CD1c-positive myeloid dendritic cell (primary cell): ENCODE results near the gene ZNF784.

Source experiments
- DNase-seq: peaks from one replicate; pipeline ENCODE4 v3.0.0-alpha.2; 2016; ENCODE audit errors: extremely low spot score

ZNF784 gene

GRCh38 chr19:55624109-55625003 lies at the start of gene ZNF784:
TSS of gene ZNF784 (minus strand) at chr19:55624566. CDS start at chr19:55624561, 5 bp downstream.
- peak; percentile 97 for DNase-seq

DNA sequence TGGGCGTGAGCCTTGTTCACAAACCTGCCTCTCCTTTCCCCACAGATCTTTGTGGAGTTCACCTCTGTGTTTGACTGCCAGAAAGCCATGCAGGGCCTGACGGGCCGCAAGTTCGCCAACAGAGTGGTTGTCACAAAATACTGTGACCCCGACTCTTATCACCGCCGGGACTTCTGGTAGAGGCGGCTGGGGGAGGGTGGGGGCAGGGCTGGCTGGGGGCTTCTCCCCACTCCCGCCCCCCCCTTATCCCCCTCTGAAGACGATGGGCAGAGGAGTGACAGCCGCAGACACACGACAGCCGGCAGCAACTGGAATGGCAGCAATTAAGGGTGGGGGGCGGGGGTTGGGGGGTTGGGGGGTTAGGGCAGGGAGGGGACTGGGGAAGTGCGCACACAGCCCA lies 49.5 kb upstream of the ZNF784 start:
- DNase-seq: no peak

GRCh38 chr19:55673465-55673864 lies 49.1 kb upstream of the ZNF784 start:
- DNase-seq: no peak

- no peak for DNase-seq
Measured at GRCh38 chr19:55672418-55672817, 48.1 kb upstream of the ZNF784 start.

GRCh38 chr19:55671054-55671378 lies 46.6 kb upstream of the ZNF784 start:
- no peak for DNase-seq

DNA sequence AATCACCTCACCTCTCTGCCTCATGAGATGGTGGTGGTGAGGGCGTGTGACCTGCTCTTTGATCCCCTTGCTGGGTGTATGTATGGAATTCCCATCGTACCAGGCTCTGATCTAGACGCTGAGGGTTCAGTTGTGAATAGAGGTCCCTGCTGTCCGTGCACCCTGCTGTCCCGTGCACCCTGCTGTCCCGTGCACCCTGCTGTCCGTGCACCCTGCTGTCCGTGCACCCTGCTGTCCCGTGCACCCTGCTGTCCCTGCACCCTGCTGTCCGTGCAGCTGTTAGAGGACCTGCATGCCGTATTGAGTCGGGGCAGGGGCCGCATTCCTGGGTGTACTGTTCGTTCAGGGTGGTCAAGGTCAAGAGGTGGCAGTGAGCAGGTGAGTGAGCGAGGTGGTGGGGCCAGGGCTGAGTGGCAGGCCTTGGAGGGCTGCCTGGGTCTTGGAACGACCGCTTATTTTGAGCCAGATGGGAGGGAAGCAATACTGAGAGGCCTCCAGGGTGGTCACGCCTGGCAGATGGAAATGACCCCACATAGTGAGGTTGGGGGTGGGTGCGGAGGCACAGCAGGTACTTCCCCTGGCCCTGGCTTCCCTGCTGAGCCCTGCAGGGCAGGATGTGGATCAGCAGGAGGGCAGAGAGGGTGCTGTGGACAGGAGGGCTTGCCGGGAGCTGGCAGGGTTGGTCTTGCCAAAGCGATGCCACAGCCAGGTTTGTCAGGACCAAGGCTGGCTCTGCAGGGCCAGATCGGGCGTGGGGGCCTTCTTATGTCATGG lies 46.1 kb upstream of the ZNF784 start:
- no peak for DNase-seq

DNA sequence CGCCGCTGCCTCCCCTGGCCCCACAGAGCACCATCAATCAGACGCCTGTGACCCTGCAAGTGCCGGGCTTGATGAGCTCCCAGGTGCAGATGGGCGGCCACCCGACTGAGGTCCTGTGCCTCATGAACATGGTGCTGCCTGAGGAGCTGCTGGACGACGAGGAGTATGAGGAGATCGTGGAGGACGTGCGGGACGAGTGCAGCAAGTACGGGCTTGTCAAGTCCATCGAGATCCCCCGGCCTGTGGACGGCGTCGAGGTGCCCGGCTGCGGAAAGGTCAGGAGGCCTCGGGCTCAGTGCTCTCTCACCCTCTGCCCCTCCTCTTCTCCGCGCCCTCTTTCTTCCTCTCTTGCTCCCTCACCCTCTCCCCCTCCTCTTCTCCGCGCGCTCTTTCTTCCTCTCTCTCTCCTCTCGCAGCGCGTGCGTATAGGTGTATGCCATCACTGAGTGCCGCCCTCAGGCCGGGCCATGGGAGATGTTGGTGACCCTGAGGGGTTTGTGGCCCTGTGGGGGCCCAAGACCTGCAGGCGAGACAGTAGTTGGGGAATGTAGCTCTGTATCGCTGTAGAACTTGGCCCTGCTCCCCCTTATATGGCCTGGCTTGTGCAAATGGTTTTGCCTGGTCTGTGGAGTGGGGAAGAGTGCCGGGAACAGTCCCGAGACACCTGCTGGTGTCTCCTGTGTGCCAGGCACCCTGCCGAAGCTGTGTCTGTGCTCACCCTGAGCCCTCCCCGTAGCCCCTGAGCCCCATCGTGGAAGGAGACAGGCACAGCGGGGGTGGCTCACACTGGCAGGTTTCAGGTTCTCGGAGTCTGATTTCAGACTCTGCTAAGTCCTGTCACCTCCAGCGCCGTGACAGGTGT lies 45.3 kb upstream of the ZNF784 start:
- no peak for DNase-seq

GRCh38 chr19:55668603-55669348 lies 44.4 kb upstream of the ZNF784 start:
- no peak for DNase-seq

DNA sequence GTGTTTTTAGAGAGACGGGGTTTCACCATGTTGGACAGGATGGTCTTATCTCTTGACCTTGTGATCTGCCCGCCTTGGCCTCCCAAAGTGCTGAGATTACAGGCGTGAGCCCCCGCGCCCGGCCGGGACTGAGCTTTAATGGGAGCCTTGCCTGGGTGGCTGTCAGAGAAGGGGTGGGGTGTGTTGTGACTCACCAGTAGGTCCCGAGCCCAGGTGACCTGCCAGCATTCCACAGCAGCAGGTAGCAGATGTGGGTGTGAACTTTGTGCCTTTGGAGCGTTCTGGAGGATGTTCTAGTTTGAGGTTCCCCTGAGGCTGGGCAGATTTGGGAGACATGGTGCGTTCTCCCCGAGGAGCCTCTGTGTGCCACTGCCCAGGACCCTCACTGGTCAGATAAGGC lies 43.6 kb upstream of the ZNF784 start:
- no peak for DNase-seq

GRCh38 chr19:55667511-55667910 lies 43.1 kb upstream of the ZNF784 start:
- DNase-seq: no peak

DNA sequence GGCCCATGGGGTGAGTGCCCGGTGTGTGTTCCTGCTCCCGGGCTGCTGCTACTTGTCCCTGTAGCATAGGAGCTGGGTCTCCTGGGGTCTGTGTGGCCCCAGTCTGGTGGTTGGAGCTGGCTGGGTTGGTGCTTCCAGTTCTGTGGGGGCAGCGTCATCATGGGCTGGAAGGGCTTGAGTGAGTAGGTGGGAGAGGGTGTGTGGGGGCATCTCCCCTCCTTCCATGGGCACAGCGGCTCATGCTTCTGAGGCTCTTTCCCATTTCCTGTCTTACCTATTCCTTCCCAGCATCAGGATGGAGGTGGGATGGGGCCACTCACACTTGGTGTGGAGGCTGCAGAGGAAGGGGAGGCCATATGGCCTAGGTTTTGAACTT lies 42.6 kb upstream of the ZNF784 start:
- DNase-seq: no peak

DNA sequence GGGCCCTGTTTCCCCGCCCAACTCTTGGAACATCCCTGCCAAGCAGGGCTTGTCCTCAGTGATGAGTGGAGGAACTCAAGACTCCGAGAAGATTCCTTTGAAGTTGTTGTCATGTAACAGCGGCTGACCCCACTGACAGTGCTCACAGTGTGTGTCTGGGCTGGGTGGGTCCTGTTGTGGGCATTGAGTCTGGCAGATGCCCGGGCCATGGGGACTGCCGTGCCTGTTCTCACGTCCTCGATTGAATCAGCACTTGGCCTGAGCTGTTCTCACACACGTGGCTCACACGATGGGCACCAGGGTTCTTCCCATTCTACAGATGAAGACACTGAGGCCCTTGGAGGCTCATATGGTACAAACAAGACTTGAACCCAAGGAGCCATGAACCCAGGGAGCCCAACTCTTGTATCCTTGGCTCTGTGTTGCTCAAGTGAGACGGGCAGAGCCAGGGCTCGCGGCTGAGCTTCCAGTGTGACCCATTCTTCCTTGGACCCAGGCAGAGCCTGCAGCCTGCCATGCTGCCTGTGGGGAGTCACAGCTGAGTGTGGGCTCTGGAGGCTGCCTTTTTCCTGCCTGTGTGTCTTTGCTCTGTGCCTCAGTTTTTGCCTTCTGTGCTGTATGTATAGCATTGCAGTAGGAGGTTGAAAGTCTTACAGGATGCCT lies 42.1 kb upstream of the ZNF784 start:
- DNase-seq: no peak

- no peak for DNase-seq
Measured at GRCh38 chr19:55663846-55664536, 39.6 kb upstream of the ZNF784 start.

DNA sequence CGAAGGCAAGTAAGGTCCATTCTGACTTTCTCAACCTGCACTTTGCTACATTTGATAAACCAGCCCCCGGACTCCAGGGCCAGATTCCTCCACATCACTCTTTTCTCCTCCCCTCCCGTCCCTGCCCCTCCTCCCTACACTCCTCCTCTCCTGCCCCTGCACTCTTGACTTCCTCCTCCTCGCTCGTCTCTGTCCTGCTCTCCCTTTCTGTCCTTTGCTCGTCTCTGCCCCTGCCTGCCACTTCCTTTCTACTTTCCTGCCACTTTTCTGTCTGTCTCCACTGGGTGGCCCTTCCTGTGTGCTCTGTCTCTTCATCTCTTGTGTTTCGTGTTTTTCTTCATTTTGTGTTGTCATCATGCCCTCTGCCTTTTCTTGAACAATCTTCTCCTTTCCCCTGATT lies 37.5 kb upstream of the ZNF784 start:
- no peak for DNase-seq

- DNase-seq: no peak
Measured at GRCh38 chr19:55660991-55661390, 36.6 kb upstream of the ZNF784 start.

GRCh38 chr19:55660404-55660803 lies 36.0 kb upstream of the ZNF784 start:
- DNase-seq: no peak

DNA sequence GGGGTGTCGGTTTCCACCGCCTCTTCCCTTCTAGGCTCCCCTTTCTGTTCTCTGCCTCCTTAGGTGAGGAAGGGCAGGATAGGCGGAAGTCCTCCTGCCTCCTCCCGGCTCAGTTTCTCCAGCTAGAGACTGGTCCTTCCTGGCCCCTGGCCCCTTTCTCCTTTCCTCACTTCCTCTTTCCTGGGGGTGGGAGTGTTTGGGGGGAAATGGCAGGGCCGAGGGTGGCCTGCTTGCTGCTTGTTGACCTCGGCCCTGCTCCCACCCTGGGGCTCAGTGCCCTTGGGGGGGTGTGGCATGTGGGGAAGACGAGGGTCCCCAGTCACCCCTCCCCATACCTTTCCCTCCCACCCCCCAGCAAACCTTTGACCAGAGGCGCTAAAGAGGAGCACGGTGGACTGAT lies 35.5 kb upstream of the ZNF784 start:
- no peak for DNase-seq

GRCh38 chr19:55658846-55659459 lies 34.6 kb upstream of the ZNF784 start:
- no peak for DNase-seq

DNA sequence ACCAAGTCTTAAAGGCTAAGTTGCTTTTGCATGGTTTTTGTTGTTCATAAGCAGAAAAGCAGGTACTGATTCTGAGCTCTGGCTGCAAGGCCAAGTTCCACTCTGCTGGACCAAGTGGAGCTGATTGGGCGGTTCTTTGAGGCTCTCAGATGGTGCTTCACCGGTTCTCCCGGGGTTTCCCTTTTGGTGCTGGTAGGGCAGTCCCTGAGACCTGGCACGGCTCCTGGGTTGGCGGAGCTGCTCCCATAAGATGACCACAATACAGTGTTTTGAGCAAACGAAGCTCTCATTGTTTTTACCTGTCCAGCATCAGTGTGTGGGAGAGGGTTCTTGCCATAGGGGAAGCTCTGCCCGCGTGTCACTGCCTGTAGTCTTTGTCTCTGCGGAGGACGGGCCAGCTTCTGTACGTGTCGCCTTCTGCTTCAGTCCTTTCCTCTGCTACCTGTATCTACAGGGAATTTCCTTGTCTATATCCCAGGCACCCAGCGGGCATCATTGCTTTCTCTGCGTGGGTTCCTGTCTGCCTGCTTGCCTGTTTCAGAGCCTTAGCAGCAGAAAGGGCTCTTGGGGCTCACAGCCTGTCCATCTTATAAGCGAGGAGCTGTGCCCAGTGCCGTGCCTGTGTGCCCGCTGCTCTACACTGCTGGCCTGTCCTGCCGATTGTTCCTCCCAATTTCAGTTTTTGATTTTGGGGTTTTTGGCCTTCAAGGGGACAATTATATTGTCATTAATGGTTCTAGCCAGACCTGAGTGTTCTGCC lies 32.8 kb upstream of the ZNF784 start:
- no peak for DNase-seq
